HL-60/S4 treated with retinoic acid at 250 ng/mL for 4 days and 3 days (cell line): Measurements from ENCODE around the gene UTP4.

Source experiments
- in situ Hi-C: fragments of 300-500 bp; cut with MboI; formaldehyde crosslinking; loops from 2 replicates; pipeline ENCODE4 v1.7.0; 2022; ENCODE audit warnings: low sequenced_read_pairs

Gene UTP4

GRCh38 chr16:69166946-69167930 lies 34.8 kb downstream of the UTP4 start:
- in situ Hi-C loops = no loop called here

GRCh38 chr16:69169051-69169450 lies 36.6 kb downstream of the UTP4 start:
- in situ Hi-C loops = no loop called here

DNA sequence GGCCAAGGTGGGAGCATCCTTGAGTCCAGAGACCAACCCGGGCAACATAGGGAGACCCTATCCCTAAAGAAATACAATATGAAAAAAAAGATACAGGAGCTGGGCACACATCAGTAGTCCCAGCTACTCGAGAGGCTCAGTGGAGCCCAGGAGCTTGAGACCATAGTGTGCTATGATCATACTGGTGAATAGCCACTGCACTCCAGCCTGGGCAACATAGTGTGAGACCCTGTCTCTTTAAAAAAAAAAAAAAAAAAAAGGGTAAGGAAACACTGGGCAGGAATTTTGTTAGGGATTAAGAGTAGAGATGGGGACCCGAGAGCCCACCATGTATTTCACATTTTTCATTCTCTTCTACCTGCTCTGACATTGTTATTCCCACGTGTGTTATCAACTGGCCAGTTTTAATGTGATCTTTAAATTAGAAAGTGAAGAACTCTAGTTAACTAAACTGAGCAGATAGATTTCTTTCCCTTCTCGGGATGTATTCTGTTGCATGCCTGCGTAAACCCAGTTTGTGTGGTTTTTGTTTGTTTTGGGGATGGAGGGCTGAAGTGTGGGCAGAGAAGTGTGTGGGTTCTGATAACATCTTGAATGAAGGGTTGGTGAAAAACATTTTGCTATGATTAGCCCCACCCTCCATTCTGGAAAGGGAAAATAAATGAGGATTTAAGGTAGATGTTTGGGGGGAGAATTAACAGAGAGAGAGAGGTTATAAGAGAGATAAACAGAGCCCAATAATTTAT lies 37.3 kb downstream of the UTP4 start:
- in situ Hi-C loops = no loop called here

- in situ Hi-C loops = no loop called here
Observed at GRCh38 chr16:69171325-69172084, 39.1 kb downstream of the UTP4 start.

GRCh38 chr16:69176033-69176800 lies 43.8 kb downstream of the UTP4 start:
- in situ Hi-C loops = no loop called here

GRCh38 chr16:69179328-69180010 lies 47.0 kb downstream of the UTP4 start:
- in situ Hi-C loops = no loop called here

DNA sequence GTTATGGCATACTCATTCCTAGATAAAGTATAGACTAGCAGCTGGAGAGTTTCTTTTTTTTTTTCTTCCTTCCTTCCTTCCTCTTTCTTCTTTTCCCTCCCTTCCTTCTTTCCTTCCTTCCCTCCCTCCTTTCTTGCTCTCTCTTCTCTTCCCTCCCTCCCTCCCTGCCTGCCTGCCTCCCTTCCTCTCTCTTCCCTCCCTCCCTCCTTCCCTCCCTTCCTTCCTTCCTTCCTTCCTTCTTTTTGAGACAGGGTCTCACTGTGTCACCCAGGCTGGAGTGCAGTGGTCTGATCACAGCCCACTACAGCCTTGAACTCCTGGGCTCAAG lies 47.5 kb downstream of the UTP4 start:
- in situ Hi-C loops = no loop called here

DNA sequence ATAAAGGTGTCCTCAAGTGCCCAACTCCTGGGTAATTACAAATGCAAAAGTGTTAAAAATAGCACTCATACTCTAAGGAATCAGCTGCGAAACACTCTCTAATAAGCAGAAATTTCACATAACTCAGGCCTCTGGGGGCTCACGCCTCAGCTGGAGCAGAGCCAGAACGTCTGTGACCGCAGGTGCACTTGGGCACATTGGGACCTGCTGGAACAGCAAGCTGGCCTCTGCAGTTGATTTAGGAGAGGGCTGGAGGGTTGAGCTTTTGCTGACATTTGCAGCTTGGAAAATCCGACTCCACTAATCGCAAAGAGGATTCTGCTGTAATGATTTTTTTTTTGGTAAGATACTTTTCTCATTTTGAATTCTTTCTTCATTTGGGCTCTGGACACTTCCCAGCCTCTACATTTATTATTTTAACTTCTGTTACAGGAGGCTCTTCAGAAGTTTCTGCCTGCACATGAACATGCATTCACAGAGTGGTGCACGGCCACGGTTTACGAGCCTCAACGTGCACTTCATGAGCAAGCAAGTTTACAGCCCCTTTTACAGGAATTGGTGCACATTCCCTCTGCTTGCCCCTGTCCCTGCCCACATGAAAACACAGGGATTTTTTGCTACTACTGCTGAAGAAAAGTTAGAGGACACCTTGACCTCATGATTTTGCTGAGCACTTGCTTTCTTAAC lies 50.4 kb downstream of the UTP4 start:
- in situ Hi-C loops = no loop called here

DNA sequence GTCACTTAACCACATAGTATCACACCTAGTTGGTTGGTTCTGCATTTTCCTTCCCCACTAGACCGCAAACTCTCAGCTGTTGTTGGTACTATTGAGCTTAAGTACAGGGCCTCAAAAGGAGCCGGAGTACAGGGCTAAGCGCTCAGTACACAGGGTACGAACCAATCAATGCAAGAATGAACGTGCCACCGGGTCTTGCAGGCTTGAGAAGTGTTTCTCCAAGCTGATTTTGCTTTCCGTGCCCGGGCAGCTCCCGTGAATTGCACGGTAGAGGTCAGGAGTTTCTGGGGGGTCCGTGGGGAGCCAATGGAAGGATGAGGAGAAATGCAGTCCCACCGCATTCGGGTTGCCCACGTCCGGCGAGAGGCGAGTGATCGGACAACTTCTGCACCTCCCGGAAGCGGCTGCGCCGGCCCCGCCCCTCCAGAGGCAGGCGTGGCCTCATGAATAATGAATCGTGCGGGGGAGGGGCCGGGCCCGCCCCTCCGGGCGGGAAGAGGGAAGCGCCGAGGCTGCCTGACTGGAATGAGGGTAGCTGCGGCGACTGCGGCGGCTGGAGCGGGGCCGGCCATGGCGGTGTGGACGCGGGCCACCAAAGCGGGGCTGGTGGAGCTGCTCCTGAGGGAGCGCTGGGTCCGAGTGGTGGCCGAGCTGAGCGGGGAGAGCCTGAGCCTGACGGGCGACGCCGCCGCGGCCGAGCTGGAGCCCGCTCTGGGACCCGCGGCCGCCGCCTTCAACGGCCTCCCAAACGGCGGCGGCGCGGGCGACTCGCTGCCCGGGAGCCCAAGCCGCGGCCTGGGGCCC lies 54.4 kb downstream of the UTP4 start, which contains the start of gene SNTB2:
Gene SNTB2 (plus strand): TSS at position 523 of the 804 bp plus-strand sequence. CDS start 3 bp downstream, at position 526.
- in situ Hi-C loops = no loop called here

DNA sequence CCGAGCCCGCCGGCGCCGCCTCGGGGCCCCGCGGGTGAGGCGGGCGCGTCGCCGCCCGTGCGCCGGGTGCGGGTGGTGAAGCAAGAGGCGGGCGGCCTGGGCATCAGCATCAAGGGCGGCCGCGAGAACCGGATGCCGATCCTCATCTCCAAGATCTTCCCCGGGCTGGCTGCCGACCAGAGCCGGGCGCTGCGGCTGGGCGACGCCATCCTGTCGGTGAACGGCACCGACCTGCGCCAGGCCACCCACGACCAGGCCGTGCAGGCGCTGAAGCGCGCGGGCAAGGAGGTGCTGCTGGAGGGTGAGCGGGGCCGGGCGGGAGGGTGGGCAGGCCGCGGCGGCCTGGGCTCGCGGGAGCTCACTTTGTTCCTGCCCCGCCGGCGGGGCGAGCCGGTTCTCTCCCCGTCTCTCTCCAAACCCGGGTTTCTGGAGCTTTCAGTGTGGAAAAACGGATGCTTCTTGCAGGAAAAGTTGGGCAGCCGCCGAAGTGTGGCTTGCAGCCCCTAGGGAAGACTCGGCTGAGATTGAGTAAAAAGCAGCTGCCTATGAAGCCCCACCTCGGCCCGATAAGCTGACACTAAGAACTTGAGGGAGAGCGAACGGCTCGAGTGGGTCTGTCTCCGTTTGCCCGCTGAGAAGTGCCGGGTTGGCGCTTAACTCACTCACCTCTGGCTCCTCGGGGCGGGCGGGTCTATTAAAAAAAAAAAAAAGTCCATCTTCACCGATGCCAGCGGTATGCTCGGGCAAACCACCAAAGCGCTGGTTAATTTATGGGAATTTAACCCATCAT lies 55.2 kb downstream of the UTP4 start:
- in situ Hi-C loops = no loop called here

- in situ Hi-C loops = no loop called here
Observed at GRCh38 chr16:69188236-69188549, 55.7 kb downstream of the UTP4 start.

- in situ Hi-C loops = no loop called here
Observed at GRCh38 chr16:69188716-69189115, 56.3 kb downstream of the UTP4 start.

GRCh38 chr16:69190046-69190588 lies 57.7 kb downstream of the UTP4 start:
- in situ Hi-C loops = no loop called here

- in situ Hi-C loops = no loop called here
Observed at GRCh38 chr16:69190598-69190997, 58.1 kb downstream of the UTP4 start.

- in situ Hi-C loops = no loop called here
Observed at GRCh38 chr16:69191136-69191535, 58.7 kb downstream of the UTP4 start.

DNA sequence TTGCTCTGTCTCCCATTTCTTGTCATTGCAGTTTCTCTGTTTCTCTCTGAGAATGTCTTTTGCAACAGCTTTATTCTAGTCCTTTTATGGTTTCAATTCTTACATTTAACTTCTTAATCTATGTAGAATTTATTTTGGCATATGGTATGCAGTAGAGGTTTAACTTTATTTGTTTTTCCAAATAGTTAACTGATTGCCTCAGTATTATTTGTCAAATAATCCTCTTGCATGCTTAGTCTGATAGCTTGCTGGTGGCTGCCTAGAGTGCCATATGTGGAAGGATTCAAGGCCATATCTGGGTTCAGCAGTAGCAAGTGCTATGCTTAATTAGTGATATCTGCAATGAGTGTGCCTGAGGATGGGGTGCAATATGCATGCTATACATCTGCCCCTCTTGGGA lies 61.4 kb downstream of the UTP4 start:
- in situ Hi-C loops = no loop called here

- in situ Hi-C loops = no loop called here
Observed at GRCh38 chr16:69194488-69194887, 62.0 kb downstream of the UTP4 start.
